Renal pelvis (tissue), 12 donors: ENCODE results near the gene DENND2C. TPM values are rescaled to one million over a fixed set of nuclear protein-coding genes. Genes with fewer than 3 reads are reported as not detected.

Experiments used
- DNase-seq: peaks from one replicate; pipeline ENCODE4 v3.0.0-alpha.2; 2013
- long read RNA-seq, 16 experiments: transcript quantifications; one replicate each; lab custom pipeline, GENCODE V29; 2026
- polyA plus RNA-seq, 3 donors: library from polyadenylated mRNA; unstranded; fragments of 120-200 nt; gene quantifications; one replicate each; pipeline ENCODE4 v1.2.1, GENCODE V29; 2013; ENCODE audit not compliant: insufficient read length in 3 of 3

Gene DENND2C, protein sequence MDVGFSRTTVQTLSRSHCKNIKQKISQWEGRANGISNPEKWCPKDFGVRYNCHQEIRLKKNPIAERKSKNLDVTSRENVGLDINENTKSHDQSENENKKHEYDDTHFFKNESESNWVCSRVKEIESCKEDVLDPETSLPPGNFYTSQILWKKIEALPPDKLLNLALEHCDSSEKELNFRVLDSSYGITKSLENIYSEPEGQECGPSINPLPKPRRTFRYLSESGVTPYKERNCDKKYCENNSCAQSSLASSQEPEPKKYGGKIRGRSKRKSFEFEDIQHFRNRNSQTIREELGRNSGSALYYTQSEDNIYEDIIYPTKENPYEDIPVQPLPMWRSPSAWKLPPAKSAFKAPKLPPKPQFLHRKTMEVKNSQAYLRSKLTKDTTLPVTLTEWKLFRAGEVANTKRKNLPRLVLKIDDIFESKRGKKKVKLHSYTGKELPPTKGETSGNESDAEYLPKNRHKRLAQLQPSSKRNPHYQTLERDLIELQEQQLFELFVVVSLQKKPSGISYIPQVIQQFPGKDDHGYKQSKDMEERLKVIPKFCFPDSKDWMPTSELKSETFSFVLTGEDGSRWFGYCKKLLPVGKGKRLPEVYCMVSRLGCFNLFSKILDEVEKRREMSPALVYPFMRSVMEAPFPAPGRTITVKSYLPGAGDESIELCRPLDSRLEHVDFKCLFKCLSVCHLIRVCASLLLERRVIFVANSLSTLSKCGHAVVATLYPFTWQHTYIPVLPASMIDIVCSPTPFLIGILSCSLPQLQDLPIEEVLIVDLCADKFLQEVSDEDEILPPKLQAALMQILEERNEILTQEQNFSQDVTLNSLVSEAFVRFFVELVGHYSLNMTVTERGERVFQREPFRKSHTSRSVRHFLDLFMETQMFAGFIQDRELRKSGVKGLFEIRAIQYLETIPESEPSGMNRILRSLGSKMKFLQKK
- 1 to 10 TPM; 3.3 to 4.9 (median 4.0) TPM for polyA plus RNA-seq
- long read RNA-seq, donor 1 = 0 reads
- long read RNA-seq, donor 2 = 0 reads
- long read RNA-seq, donor 3 = 0 reads
- long read RNA-seq, donor 4 = 0 reads
- long read RNA-seq, donor 5 = 0 reads
- long read RNA-seq, donor 6 = 0 reads
- long read RNA-seq, donor 7 = 0 reads
- long read RNA-seq, donor 8 = 0 reads
- long read RNA-seq, donor 9 = 0 reads
- long read RNA-seq, donor 10 = 0 reads
- long read RNA-seq, donor 11 = 0 reads
- long read RNA-seq, donor 12 = 0 reads
- long read RNA-seq, donor 13 = 0 reads
- long read RNA-seq, donor 14 = 0 reads
- long read RNA-seq, donor 15 = 0 reads
- long read RNA-seq, donor 16 = 0 reads

DNA sequence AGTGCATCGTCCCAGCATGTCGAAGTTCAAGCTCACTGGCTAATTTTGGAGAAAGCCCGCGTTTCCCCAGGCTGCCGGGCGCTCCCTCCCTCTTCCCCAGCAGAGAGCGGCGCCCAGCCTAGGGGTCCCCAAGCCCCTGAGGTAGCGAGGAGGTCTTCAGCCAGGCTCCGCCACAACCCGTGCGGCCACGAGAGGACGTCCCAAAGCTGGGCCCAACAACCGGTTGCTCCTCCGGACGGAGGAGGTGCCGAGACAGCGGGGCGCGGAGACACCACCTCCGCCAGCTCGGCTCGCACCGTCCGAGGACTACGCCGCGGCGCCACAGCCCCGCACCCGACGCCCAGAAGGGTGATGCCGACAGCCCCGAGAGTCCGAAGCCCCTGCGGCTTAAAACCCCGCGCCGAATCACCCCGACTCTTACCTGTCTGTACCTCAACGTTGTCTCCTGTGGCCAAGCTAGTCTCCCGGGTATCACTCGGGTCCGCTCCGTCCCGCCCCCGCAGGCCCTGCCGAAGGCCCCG is at the start of gene DENND2C:
Gene DENND2C, minus strand, starts transcription at position 488 of the 521 bp plus-strand sequence. CDS start 44,065 bp downstream, outside the sequence.
- DNase-seq = no peak

DNA sequence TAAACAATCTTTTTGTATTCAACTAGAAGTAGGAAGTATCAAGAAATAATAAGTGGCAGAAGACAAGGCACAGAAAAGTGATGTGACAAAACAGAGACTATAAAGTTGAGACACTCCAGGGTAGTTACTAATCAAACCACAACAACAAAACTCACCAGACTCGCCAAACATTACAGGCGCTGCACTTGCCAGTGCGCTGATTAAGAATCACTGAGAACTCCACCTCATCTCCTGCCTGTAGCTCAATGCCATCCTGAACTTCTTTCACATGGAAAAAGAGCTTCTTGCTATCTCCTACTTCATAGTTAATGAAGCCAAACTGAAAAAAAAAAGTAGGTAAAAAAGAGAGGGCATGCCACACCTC is 49.6 kb upstream of the DENND2C start:
- DNase-seq = no peak

GRCh38 chr1:114718661-114719423 is 49.0 kb upstream of the DENND2C start:
- no peak for DNase-seq

DNA sequence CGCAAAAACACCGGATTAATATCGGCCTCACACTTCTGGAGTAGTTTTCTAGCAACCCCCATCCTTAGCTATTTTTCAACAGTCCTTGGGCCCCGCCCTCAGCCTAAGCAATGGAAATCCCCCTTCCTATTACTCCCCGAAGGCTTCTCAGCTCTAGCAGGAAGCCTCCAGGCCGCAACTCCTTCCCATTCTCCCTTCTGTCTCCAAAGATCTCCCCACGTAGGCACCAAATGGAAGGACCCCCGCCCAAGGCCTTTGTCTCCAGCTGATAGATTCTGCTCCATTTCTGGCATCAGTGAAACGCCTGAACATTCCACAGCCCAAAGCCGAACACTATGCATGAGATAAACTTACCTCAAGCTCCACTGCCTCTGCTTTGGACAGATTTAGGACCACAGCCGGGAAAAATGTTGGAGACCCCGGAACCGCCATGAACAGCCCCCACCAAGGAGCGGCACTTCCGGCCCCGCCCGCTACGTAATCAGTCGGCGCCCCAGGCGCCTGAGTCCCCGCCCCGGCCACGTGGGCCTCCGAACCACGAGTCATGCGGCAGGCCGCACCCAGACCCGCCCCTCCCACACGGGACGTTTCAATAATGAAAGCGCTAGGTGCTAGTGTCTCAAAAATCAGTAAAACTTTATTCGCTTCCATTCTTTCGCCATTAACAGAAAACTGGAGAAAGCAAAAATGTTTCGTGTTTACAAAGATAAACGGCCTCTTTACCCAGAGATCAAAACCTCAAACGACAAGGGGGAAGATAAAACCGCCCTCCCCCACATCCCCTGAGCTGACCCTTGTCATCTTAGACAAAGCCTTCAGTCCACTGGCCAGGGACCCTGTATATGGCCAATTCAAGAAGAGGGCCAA is 46.7 kb upstream of the DENND2C start, which contains the start of gene NRAS:
Gene NRAS, minus strand, starts transcription at position 468 of the 867 bp plus-strand sequence. CDS start 611 bp downstream, outside the sequence.
- DNase-seq = peak; percentile 94

GRCh38 chr1:114715952-114716303 is 46.1 kb upstream of the DENND2C start:
- DNase-seq = no peak

DNA sequence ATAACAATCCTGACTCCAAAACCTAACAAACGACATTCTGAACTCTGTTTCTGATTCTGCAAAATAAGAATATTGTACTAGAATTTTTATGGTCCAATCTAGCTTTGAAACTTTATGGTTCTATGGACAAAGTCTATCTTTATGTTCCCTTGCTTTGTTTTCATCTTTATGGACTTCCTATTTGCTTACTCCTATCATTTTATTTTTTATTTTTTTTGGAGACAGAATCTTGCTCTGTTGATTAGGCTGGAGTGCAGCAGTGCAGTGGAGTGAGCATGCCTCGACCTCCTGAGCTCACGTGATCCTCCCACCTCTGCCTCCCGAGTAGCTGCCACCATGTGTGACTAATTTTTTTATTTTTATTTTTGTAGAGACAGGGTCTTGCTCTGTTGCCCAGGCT is 43.1 kb upstream of the DENND2C start:
- no peak for DNase-seq

- no peak for DNase-seq
Observed at GRCh38 chr1:114710360-114710759, 40.5 kb upstream of the DENND2C start.

- no peak for DNase-seq
Observed at GRCh38 chr1:114707604-114708003, 37.8 kb upstream of the DENND2C start.

DNA sequence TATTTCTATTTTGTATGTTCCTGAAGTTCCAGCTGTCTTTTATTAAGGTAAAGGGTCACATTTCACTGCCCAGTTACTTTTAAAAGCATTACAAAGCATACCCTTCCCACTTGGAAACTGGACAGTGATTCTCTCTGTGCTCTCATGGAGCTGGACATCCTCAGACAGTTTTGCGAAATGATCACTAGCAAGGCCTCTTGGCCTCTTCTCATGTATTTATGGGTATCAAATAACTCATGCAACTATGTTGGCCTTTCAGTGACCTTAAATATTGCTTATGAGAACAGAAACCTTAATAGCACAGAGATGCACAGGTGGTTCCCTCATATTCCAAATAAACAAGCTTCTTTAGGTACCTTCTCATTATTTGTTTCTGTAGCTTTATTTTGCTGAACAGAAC is 33.4 kb upstream of the DENND2C start:
- no peak for DNase-seq

DNA sequence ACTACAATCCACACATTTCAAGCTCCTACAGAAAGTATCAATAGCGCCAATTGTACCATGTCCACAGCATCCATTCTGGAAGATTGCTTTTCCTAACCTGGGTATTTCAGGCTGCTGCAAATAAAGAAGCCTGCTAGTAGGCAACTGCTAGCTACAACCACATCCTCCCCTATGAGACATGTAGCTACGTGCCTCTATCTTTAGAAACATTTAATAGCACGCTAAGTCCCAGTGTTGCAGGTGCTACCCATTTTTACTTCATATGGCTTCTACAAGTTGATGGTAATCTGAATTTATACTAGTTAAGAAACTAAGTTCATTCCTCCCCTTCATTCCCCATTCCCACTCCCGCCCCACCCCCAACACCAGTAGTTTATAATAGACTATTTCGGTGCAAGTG is 32.9 kb upstream of the DENND2C start:
- DNase-seq = no peak

GRCh38 chr1:114701931-114702330 is 32.1 kb upstream of the DENND2C start:
- DNase-seq = no peak

- no peak for DNase-seq
Observed at GRCh38 chr1:114700036-114700600, 30.3 kb upstream of the DENND2C start.

DNA sequence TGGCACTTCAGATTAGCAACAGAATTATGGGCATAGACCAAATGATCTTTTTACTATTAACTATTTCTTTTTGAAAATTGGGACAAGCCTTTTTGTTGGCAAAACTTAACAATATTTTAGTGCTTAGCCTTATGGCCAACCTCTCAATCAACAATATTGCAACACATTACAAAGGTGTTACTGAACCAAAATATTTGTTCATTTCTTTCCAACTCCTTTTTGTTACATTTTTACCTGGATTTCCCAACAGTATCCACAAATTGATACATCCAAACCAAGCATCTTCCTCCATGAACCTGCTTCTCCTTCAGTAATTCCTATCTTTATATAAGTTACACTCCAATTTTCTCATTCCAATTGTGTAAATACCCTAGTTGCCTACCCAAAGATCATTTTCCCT is 27.0 kb upstream of the DENND2C start:
- DNase-seq = no peak

DNA sequence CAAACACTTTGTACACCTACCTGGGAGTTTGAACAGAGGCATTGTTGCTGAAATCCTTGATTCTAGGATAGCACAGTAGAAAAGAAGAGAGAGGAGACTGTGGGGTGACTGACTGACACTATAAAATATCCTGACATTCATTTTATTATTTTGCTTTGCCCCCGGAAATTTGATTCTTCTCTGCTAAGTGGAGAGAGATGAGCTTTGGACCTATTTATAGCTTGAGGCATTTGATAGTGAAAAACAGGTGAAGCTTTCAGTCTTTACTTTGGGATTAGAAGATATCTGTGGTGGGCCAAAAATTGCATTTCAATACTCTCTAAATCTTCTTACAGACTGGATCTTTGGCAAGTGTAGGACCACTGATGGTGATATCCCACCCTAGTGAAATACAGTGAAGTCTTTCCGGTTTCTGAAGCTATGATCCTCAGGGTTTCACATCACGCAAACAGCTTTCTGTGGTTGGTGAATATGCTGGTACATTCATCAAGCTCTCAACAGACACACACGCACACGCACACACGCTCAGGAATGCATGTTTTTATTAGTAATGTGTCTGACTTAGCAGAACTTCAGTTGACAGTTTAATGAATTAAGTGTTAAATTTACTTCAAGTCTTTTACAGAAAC is 25.7 kb upstream of the DENND2C start, which contains the start of gene AMPD1:
Gene AMPD1, minus strand, starts transcription at position 117 of the 629 bp plus-strand sequence. Its CDS starts 75 bp downstream, at position 42.
- no peak for DNase-seq

DNA sequence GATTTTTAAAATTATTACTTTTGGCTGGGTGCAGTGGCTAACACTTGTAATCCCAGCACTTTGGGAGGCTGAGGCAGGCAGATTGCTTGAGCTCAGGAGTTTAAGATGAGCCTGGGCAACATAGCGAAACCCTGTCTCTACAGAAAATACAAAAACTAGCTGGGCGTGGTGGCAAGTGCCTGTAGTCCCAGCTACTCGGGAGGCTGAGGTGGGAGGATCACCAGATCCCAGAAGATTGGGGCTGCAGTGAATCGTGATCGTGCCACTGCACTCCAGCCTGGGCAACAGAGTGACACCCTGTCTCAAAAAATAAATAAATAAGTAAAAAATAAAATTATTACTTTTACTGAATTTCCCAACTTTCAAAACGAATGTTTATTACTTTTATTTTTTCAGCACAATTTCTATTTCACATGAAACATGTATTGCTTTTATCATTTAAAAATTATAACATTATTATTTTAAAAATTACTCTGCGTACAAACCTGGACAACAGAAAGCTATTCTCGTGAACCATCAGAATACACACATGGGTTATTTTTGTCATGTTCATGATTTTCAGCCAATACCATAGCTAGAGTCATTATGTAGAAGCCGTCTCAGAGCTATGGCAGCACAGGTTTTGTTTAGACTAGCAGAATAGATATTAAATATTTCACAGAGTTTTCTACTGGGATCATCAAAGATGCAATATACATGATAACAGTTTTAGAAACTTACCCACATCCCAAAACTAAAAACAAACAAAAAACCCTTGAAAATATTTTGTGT is 24.9 kb upstream of the DENND2C start:
- DNase-seq = no peak

- DNase-seq = no peak
Observed at GRCh38 chr1:114692947-114693346, 23.1 kb upstream of the DENND2C start.

DNA sequence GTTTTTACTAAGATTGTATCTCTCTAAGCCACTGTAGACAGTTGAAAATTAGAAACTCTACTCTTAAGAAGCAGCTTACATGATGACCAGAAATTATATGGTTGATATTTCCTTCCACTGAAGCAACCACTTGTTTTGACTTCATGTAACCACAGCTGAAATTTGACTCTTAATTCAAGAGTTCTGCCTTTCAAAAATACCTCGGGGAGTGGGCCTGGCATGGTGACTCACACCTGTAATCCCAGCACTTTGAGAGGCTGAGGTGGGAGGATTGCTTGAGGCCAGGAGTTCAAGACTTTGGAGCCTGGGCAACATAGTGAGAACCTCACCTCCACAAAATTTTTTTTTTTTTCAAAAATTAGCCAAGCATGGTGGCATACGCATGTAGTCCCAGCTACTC is 21.2 kb upstream of the DENND2C start:
- no peak for DNase-seq

DNA sequence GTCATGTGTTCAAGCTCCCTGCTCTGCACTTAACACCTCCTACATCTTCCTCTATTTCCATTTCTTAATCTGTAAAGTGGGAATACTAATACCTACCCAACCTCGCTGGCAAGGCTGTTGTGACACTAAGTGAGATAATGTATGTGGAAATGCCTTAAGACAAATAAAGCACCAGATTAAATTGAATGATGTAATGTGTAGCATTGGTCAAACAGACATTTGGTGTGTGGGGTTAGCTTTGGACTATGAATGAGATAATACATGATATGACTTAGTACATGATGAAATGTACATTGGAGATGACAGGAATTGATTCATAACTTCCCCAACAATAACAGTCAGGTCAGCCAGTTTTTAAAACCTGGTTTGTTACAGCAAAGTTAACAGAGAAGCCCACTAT is 20.3 kb upstream of the DENND2C start:
- DNase-seq = no peak
